HCT116 (cell line): ENCODE results near the gene POMGNT2. TPM values are rescaled to one million over a fixed set of nuclear protein-coding genes. Genes with fewer than 3 reads are reported as not detected.

Experiments used
- ATAC-seq: fragments of 200-7000 bp; cut with Tn5 transposase; 2 replicates; pipeline ENCODE4 v1.9.1; 2020; ENCODE audit warnings: mild to moderate bottlenecking, moderate library complexity
- BruUV-seq: library from RNA; stranded (reverse); fragments of 400-500 nt; replicated peaks from 2 replicates; lab custom pipeline; 2021; lab: Mats Ljungman, UMichigan
- CTCF ChIA-PET: fragments of 300-600 bp; sonication (Branson Sonifier 250); formaldehyde crosslinking; loops from one replicate; lab custom pipeline; 2021; ENCODE audit warnings: antibody characterized with exemption; lab: Charles Lee
- POLR2A ChIA-PET: fragments of 300-600, 350-600 bp; sonication (Branson Sonifier 250); formaldehyde crosslinking; loops from one replicate; lab custom pipeline; 2021; ENCODE audit warnings: antibody characterized with exemption; lab: Charles Lee
- RAD21 ChIA-PET, 2 experiments: fragments of 300-600 bp; sonication (Branson Sonifier 250); formaldehyde crosslinking; loops; one replicate each; lab custom pipeline; 2023; ENCODE audit warnings: low total read pairs in 2 of 2; ENCODE audit not compliant: uncharacterized antibody in 2 of 2, unreplicated experiment in 2 of 2, low non-redundant PET in 1 of 2; lab: Charles Lee
- DNase-seq: peaks from one replicate; pipeline ENCODE4 v3.0.0-alpha.2; 2010; ENCODE audit warnings: low read depth, low spot score
- H2AFZ ChIP-seq: fragments of 200-600 bp; shearing (Covaris generic), sonication (generic); 2 replicates; pipeline ENCODE4 v1.6.1; 2017; ENCODE audit warnings: low read depth, mixed run types, mixed read lengths, antibody characterized with exemption, low read length; ENCODE audit not compliant: poor library complexity, severe bottlenecking
- H3K27ac ChIP-seq: 2 replicates; pipeline ENCODE4 v1.5.1; 2012; ENCODE audit warnings: low read depth, low read length
- H3K27me3 ChIP-seq: fragments of 200-600 bp; sonication (generic); 2 replicates; pipeline ENCODE4 v1.6.1; 2016; ENCODE audit warnings: mixed run types, low read length, mixed read lengths; ENCODE audit not compliant: insufficient read depth
- H3K36me3 ChIP-seq, 2 experiments: fragments of 200-500 bp in 1 of 2; fragments of 200-600 bp in 1 of 2; sonication (Bioruptor generic) in 1 of 2; sonication (generic) in 1 of 2; 2 replicates each; pipeline versions ENCODE4 v1.5.1 to v1.6.1; 2014 to 2016; ENCODE audit warnings: low read length in 2 of 2, inconsistent platforms in 1 of 2, mixed read lengths in 1 of 2, mixed run types in 1 of 2; ENCODE audit not compliant: insufficient read depth in 2 of 2, control insufficient read depth in 1 of 2
- H3K4me1 ChIP-seq, 2 experiments: fragments of 200-600 bp in 1 of 2; sonication (generic) in 1 of 2; 2 replicates each; pipeline versions ENCODE4 v1.5.1 to v1.6.1; 2012 to 2017; ENCODE audit warnings: low read length in 2 of 2, inconsistent platforms in 1 of 2, mild to moderate bottlenecking in 1 of 2, mixed read lengths in 1 of 2, mixed run types in 1 of 2, moderate library complexity in 1 of 2; ENCODE audit not compliant: insufficient read depth in 2 of 2, control insufficient read depth in 1 of 2
- H3K4me2 ChIP-seq: fragments of 200-600 bp; sonication (generic); 2 replicates; pipeline ENCODE4 v1.6.1; 2017; ENCODE audit warnings: mixed run types, low read length, mixed read lengths
- H3K4me3 ChIP-seq, 2 experiments: fragments of 200-600 bp in 1 of 2; sonication (generic) in 1 of 2; replicated peaks in 1 of 2; 2 replicates each; pipeline ENCODE4 v1.5.1; 2011 to 2016; ENCODE audit warnings: low read length in 2 of 2, control low read depth in 1 of 2, low read depth in 1 of 2, mild to moderate bottlenecking in 1 of 2, mixed read lengths in 1 of 2, mixed run types in 1 of 2
- H3K79me2 ChIP-seq: fragments of 200-600 bp; sonication (generic); 2 replicates; pipeline ENCODE4 v1.6.1; 2017; ENCODE audit warnings: mild to moderate bottlenecking, mixed run types, low read length, moderate library complexity, mixed read lengths; ENCODE audit not compliant: insufficient read depth
- H3K9ac ChIP-seq: fragments of 200-600 bp; sonication (generic); 2 replicates; pipeline ENCODE4 v1.6.1; 2016; ENCODE audit warnings: low read length, mixed read lengths
- H3K9me2 ChIP-seq: fragments of 200-600 bp; sonication (generic), shearing (Covaris generic); 2 replicates; pipeline ENCODE4 v1.6.1; 2017; ENCODE audit warnings: mixed run types, mild to moderate bottlenecking, moderate library complexity; ENCODE audit not compliant: insufficient read depth
- H3K9me3 ChIP-seq, 2 experiments: fragments of 200-500 bp in 1 of 2; fragments of 200-600 bp in 1 of 2; sonication (Bioruptor generic) in 1 of 2; sonication (generic) in 1 of 2; 2 replicates each; pipeline ENCODE4 v1.6.1; 2014 to 2017; ENCODE audit warnings: low read length in 2 of 2, mixed read lengths in 2 of 2, inconsistent platforms in 1 of 2, low read depth in 1 of 2, mild to moderate bottlenecking in 1 of 2, mixed run types in 1 of 2, moderate library complexity in 1 of 2; ENCODE audit not compliant: control insufficient read depth in 1 of 2, insufficient read depth in 1 of 2
- H4K20me1 ChIP-seq: fragments of 200-600 bp; sonication (generic), shearing (Covaris generic); 2 replicates; pipeline ENCODE4 v1.6.1; 2017; ENCODE audit warnings: mixed run types, mild to moderate bottlenecking, moderate library complexity; ENCODE audit not compliant: insufficient read depth
- CEBPB ChIP-seq: IDR thresholded peaks from 2 replicates; pipeline ENCODE4 v1.6.1; 2012; ENCODE audit warnings: low read depth
- EGR1 ChIP-seq: IDR thresholded peaks from 2 replicates; pipeline ENCODE4 v1.6.1; 2012; ENCODE audit warnings: low read depth
- ELF1 ChIP-seq: IDR thresholded peaks from 2 replicates; pipeline ENCODE4 v1.6.1; 2012; ENCODE audit warnings: low read depth, borderline replicate concordance
- EZH2 ChIP-seq: fragments of 200-600 bp; sonication (generic); IDR thresholded peaks from 2 replicates; pipeline ENCODE4 v1.6.1; 2017; ENCODE audit warnings: antibody characterized with exemption, mixed run types
- EZH2phosphoT487 ChIP-seq: fragments of 200-600 bp; IDR thresholded peaks from 2 replicates; pipeline ENCODE4 v1.6.1; 2018; ENCODE audit warnings: antibody characterized with exemption, borderline replicate concordance
- FOSL1 ChIP-seq: IDR thresholded peaks from 2 replicates; pipeline ENCODE4 v1.6.1; 2012; ENCODE audit warnings: low read depth
- JUND ChIP-seq: IDR thresholded peaks from 2 replicates; pipeline ENCODE4 v1.6.1; 2012
- POLR2AphosphoS5 ChIP-seq: IDR thresholded peaks from 2 replicates; pipeline ENCODE4 v1.6.1; 2011; ENCODE audit warnings: mild to moderate bottlenecking, low read depth, low read length, moderate library complexity
- RAD21 ChIP-seq: IDR thresholded peaks from 2 replicates; pipeline ENCODE4 v1.6.1; 2012; ENCODE audit warnings: low read depth, mild to moderate bottlenecking
- SIN3A ChIP-seq: IDR thresholded peaks from 2 replicates; pipeline ENCODE4 v1.6.1; 2012; ENCODE audit warnings: low read depth
- SP1 ChIP-seq: IDR thresholded peaks from 2 replicates; pipeline ENCODE4 v1.6.1; 2012; ENCODE audit warnings: low read depth
- SRF ChIP-seq: IDR thresholded peaks from 2 replicates; pipeline ENCODE4 v1.6.1; 2012; ENCODE audit warnings: low read depth
- TCF7L2 ChIP-seq: IDR thresholded peaks from 2 replicates; pipeline ENCODE4 v1.7.0; 2011; ENCODE audit warnings: borderline replicate concordance, inconsistent platforms; ENCODE audit not compliant: insufficient read depth, insufficient read length; ENCODE audit errors: extremely low read depth
- YY1 ChIP-seq: IDR thresholded peaks from 2 replicates; pipeline ENCODE4 v1.6.1; 2011; ENCODE audit warnings: low read length, low read depth, moderate library complexity, mild to moderate bottlenecking; ENCODE audit not compliant: insufficient replicate concordance; ENCODE audit errors: extremely low read depth
- ZFX ChIP-seq: fragments of 450-650 bp; IDR thresholded peaks from 2 replicates; pipeline ENCODE4 v1.6.1; 2017
- ZNF274 ChIP-seq: fragments of 200-500 bp; sonication (Bioruptor generic); IDR thresholded peaks from 2 replicates; pipeline ENCODE4 v1.6.1; 2014; ENCODE audit warnings: mild to moderate bottlenecking, low read depth, low read length, inconsistent platforms
- intact Hi-C: fragments of 100-400 bp; cut with micrococcal nuclease; formaldehyde crosslinking; loops from 2 replicates; pipeline ENCODE4 v1.10.0; 2022
- total RNA-seq: library from RNA; stranded (reverse); gene quantifications from one replicate; pipeline ENCODE4 v1.2.1, GENCODE V29; 2021; ENCODE audit not compliant: unreplicated experiment
- TF ChIP-seq, protein P1 (sequence below): IDR thresholded peaks from 2 replicates; pipeline ENCODE4 v1.6.1; 2012
- TF ChIP-seq, protein P2 (sequence below), 3 experiments: fragments of 200-600 bp in 1 of 3; sonication (generic) in 1 of 3; IDR thresholded peaks in 2 of 3; conservative IDR thresholded peaks in 1 of 3; 2 replicates each; pipeline ENCODE4 v1.5.1; 2012 to 2017; ENCODE audit warnings: low read depth in 2 of 3, low read length in 2 of 3, antibody characterized with exemption in 1 of 3, borderline replicate concordance in 1 of 3, control low read depth in 1 of 3, mild to moderate bottlenecking in 1 of 3, mixed read lengths in 1 of 3, mixed run types in 1 of 3, moderate library complexity in 1 of 3; ENCODE audit not compliant: insufficient read depth in 1 of 3
- TF ChIP-seq, protein P3 (sequence below): IDR thresholded peaks from 2 replicates; pipeline ENCODE4 v1.6.1; 2011; ENCODE audit warnings: mild to moderate bottlenecking, low read length, moderate library complexity; ENCODE audit not compliant: insufficient replicate concordance; ENCODE audit errors: extremely low read depth
- TF ChIP-seq, protein P4 (sequence below): IDR thresholded peaks from 2 replicates; pipeline ENCODE4 v1.6.1; 2012; ENCODE audit warnings: low read depth

POMGNT2 gene
- total RNA-seq, 1 experiment from 2014 or later: 21.6 TPM

DNA sequence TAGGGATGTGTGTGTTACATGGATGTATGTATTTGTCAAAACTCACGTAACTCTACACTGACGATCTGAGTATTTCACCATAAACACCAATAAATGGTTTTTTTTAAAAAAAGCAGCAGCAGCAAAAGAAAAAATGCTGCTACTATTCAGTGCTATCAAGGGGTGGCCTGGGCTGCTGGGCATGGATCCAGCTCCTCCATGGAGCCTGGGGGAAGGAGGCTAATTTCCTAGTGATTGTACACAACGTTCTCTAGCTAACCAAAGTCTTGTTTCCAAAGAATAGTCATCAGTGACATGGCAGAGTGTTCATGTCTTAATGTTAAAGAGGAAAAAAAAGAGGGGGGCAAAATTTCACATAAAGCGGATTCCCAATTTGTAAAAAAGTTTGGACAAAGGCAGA is 29.0 kb downstream of the POMGNT2 start:
- H3K4me2 ChIP-seq: no peak overlapping the region
- DNase-seq (no peak), ATAC-seq (no peak)
- CTCF ChIA-PET: no interaction called here
- no peaks in the 10 kb centered on the region for H3K79me2 ChIP-seq
- H3K27ac ChIP-seq: no peak overlapping the region
- no peak overlapping the region for H3K9ac ChIP-seq
- H3K9me3 ChIP-seq: no peaks in the 10 kb centered on the region
- POLR2A ChIA-PET: no interaction called here
- no TSS peak for BruUV-seq
- H3K4me1 ChIP-seq: peaks cover 0 to 4% of the 10 kb centered on the region in 2 experiments; a peak in 3 of 4 replicates
- no peak overlapping the region for H2AFZ ChIP-seq
- H3K9me2 ChIP-seq: no peaks in the 10 kb centered on the region
- RAD21 ChIA-PET: no interaction called here
- no peak overlapping the region for H3K4me3 ChIP-seq
- H3K36me3 ChIP-seq: peaks cover 4 to 16% of the 10 kb centered on the region in 2 experiments; a peak in 2 of 4 replicates
- no peaks in the 10 kb centered on the region for H3K27me3 ChIP-seq
- no peaks in the 10 kb centered on the region for H4K20me1 ChIP-seq
- intact Hi-C loops: no loop called here
- no peak for TF ChIP-seq JUND
- TF ChIP-seq SRF: no peak
- no peak for TF ChIP-seq SP1
- TF ChIP-seq POLR2AphosphoS5: no peak
- TF ChIP-seq RAD21: no peak
- no peak for TF ChIP-seq EZH2
- no peak for TF ChIP-seq EZH2phosphoT487
- no peak for TF ChIP-seq ZFX
- TF ChIP-seq, protein P1, sequence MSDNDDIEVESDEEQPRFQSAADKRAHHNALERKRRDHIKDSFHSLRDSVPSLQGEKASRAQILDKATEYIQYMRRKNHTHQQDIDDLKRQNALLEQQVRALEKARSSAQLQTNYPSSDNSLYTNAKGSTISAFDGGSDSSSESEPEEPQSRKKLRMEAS: no peak
- TF ChIP-seq, protein P2, sequence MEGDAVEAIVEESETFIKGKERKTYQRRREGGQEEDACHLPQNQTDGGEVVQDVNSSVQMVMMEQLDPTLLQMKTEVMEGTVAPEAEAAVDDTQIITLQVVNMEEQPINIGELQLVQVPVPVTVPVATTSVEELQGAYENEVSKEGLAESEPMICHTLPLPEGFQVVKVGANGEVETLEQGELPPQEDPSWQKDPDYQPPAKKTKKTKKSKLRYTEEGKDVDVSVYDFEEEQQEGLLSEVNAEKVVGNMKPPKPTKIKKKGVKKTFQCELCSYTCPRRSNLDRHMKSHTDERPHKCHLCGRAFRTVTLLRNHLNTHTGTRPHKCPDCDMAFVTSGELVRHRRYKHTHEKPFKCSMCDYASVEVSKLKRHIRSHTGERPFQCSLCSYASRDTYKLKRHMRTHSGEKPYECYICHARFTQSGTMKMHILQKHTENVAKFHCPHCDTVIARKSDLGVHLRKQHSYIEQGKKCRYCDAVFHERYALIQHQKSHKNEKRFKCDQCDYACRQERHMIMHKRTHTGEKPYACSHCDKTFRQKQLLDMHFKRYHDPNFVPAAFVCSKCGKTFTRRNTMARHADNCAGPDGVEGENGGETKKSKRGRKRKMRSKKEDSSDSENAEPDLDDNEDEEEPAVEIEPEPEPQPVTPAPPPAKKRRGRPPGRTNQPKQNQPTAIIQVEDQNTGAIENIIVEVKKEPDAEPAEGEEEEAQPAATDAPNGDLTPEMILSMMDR (IDR thresholded peaks at IDR 0.05 in 2 of 3, conservative IDR thresholded peaks at IDR 0.05 in 1 of 3; ENCODE audit: borderline replicate concordance in 1 of 3, insufficient read depth in 1 of 3, low read depth in 2 of 3, low read length in 2 of 3): no peak
- no peak for TF ChIP-seq ZNF274
- TF ChIP-seq YY1: no peak
- no peak for TF ChIP-seq CEBPB
- TF ChIP-seq ELF1: no peak
- TF ChIP-seq SIN3A: no peak
- no peak for TF ChIP-seq EGR1
- TF ChIP-seq, protein P3, sequence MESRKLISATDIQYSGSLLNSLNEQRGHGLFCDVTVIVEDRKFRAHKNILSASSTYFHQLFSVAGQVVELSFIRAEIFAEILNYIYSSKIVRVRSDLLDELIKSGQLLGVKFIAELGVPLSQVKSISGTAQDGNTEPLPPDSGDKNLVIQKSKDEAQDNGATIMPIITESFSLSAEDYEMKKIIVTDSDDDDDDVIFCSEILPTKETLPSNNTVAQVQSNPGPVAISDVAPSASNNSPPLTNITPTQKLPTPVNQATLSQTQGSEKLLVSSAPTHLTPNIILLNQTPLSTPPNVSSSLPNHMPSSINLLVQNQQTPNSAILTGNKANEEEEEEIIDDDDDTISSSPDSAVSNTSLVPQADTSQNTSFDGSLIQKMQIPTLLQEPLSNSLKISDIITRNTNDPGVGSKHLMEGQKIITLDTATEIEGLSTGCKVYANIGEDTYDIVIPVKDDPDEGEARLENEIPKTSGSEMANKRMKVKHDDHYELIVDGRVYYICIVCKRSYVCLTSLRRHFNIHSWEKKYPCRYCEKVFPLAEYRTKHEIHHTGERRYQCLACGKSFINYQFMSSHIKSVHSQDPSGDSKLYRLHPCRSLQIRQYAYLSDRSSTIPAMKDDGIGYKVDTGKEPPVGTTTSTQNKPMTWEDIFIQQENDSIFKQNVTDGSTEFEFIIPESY: no peak
- TF ChIP-seq, protein P4, sequence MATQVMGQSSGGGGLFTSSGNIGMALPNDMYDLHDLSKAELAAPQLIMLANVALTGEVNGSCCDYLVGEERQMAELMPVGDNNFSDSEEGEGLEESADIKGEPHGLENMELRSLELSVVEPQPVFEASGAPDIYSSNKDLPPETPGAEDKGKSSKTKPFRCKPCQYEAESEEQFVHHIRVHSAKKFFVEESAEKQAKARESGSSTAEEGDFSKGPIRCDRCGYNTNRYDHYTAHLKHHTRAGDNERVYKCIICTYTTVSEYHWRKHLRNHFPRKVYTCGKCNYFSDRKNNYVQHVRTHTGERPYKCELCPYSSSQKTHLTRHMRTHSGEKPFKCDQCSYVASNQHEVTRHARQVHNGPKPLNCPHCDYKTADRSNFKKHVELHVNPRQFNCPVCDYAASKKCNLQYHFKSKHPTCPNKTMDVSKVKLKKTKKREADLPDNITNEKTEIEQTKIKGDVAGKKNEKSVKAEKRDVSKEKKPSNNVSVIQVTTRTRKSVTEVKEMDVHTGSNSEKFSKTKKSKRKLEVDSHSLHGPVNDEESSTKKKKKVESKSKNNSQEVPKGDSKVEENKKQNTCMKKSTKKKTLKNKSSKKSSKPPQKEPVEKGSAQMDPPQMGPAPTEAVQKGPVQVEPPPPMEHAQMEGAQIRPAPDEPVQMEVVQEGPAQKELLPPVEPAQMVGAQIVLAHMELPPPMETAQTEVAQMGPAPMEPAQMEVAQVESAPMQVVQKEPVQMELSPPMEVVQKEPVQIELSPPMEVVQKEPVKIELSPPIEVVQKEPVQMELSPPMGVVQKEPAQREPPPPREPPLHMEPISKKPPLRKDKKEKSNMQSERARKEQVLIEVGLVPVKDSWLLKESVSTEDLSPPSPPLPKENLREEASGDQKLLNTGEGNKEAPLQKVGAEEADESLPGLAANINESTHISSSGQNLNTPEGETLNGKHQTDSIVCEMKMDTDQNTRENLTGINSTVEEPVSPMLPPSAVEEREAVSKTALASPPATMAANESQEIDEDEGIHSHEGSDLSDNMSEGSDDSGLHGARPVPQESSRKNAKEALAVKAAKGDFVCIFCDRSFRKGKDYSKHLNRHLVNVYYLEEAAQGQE: no peak
- no peak for TF ChIP-seq FOSL1
- no peak for TF ChIP-seq TCF7L2
